Frontal cortex (tissue), 4 donors: ENCODE results near the gene FOSL2. TPM values are rescaled to one million over a fixed set of nuclear protein-coding genes. Genes with fewer than 3 reads are reported as not detected.

Experiments
- DNase-seq, 2 donors: peaks; one replicate each; pipeline ENCODE4 v3.0.0; 2012; ENCODE audit warnings: low spot score in 2 of 2
- FAIRE-seq: peaks from 2 replicates; lab custom pipeline; 2012; peaks lifted over from hg19 to GRCh38; lab: Jason Lieb, UNC
- total RNA-seq: library from RNA; depleted of rRNA; stranded (reverse); fragments of >200 nt; gene quantifications from one replicate; pipeline ENCODE4 v1.2.3, GENCODE V29; 2014
- donor health status: control.
- donor health status: control.
- donor health status: control.

The FOSL2 gene
- total RNA-seq, 1 donor from 2014 or later = 20.0 TPM

GRCh38 chr2:28407976-28408690, 15.5 kb downstream of the FOSL2 start:
- no peak for DNase-seq
- no peak for FAIRE-seq

GRCh38 chr2:28408764-28409599, 16.3 kb downstream of the FOSL2 start:
- DNase-seq = no peak
- no peak for FAIRE-seq

DNA sequence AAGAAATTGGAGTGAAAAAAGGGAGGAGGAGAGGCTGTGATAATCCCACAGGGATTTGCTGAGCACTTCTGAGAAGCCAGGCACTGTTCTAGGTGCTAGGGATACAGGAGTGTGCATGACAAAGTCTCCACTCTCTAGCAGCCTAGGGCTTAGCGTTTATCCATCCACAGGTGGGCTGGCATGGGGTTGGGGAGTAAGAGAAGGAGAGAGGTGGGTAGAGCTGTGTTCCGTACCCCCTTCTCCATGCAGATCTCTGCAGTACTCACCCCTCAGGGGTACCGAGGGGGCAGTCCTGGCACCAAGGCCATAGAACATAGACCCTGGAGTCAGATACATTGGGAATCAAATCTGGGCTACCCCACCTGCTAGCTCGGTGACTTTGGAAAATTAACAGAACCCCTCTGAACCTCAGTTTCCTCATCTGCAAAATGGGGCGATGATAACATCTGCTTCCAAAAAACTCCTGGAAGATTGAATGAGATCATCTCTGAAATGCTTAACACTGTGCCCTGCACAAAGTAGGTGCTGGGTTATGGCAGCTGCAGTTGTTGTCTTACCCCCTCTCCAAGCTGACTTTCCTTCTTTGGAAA, 18.6 kb downstream of the FOSL2 start:
- FAIRE-seq (no peak), DNase-seq (no peak)

DNA sequence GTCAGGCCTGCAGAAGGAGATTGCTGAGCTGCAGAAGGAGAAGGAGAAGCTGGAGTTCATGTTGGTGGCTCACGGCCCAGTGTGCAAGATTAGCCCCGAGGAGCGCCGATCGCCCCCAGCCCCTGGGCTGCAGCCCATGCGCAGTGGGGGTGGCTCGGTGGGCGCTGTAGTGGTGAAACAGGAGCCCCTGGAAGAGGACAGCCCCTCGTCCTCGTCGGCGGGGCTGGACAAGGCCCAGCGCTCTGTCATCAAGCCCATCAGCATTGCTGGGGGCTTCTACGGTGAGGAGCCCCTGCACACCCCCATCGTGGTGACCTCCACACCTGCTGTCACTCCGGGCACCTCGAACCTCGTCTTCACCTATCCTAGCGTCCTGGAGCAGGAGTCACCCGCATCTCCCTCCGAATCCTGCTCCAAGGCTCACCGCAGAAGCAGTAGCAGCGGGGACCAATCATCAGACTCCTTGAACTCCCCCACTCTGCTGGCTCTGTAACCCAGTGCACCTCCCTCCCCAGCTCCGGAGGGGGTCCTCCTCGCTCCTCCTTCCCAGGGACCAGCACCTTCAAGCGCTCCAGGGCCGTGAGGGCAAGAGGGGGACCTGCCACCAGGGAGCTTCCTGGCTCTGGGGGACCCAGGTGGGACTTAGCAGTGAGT, 19.4 kb downstream of the FOSL2 start:
- no peak for FAIRE-seq
- DNase-seq = no peak

GRCh38 chr2:28412625-28413151, 20.0 kb downstream of the FOSL2 start:
- FAIRE-seq = no peak

GRCh38 chr2:28413152-28413898, 20.7 kb downstream of the FOSL2 start:
- FAIRE-seq (no peak), DNase-seq (no peak)

More at GRCh38 chr2:28412625-28413151, 20.0 kb downstream of the FOSL2 start:
- DNase-seq = no peak

- no peak for DNase-seq
- FAIRE-seq = no peak
These were observed 21.2 kb downstream of the FOSL2 start for GRCh38 chr2:28413899-28414295.

- DNase-seq (no peak), FAIRE-seq (no peak)
These were observed 21.9 kb downstream of the FOSL2 start for GRCh38 chr2:28414583-28414982.

GRCh38 chr2:28415010-28415409, 22.4 kb downstream of the FOSL2 start:
- FAIRE-seq = no peak
- no peak for DNase-seq

GRCh38 chr2:28415715-28416114, 23.1 kb downstream of the FOSL2 start:
- FAIRE-seq (no peak), DNase-seq (no peak)

DNA sequence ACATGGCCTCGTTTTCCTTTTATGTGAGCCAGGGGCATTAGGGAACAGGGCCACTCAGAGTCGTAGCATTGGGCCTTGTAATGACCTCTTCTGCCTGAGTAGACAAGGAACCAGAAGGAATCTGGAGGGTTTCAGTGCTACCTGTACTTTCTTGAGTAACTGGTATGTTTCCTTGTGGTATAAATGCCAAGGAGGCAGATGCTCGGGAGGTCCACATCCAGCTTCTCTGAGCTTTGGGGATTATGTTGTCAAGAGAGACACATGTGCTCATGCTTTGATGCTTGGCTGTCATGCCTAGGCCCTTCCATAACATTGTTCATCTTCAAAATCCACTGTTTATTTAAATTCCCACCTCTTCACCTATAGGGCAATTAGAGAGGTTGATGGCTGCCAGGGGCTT, 26.3 kb downstream of the FOSL2 start:
- FAIRE-seq = no peak

DNA sequence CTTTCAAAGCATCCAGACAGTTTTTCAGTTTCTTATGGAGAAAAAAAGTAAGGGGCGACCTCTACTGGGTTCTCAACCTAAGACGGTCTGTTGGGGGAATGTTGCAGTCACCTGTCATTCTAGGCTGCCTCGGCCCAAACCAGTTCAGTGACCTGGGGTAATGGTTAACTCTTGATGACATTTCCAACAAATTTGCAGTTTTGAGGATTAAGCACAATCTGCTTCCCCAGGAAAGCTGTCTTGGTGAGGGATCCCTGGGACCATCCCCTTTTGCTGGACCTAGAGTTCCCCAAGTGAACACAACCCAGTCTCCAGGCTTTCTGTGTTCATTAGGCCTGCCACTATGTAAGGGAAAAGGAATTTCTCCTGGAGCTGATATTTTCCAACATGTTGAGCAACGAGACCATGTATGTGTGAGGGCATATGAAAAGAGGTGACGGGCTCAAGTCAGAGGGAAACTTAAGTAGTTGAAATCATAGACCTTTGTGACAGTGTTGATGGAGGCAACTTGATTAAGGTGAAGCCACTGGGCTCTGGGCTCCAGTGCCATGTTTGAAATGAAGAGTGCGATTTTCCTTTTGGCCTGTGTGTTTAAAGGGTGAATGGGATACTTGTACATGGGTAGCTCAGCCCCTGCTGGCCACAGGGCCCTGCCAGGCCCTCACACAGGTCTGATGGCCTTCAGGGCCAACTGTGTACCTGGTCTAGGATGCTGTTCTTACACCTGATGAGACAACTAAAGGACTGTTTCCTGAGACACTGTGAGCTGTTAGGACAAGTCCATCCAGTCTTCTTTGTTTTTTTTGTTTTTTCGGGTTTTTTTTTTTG, 27.0 kb downstream of the FOSL2 start:
- no peak for FAIRE-seq

More for the DNA sequence above, 26.3 kb downstream of the FOSL2 start:
- no peak for DNase-seq

GRCh38 chr2:28420722-28421121, 28.1 kb downstream of the FOSL2 start:
- FAIRE-seq = no peak
- DNase-seq = no peak

More for the DNA sequence above, 27.0 kb downstream of the FOSL2 start:
- no peak for DNase-seq

- FAIRE-seq = no peak
- no peak for DNase-seq
These were observed 30.5 kb downstream of the FOSL2 start for GRCh38 chr2:28422908-28423741.

- FAIRE-seq (no peak), DNase-seq (no peak)
These were observed 31.4 kb downstream of the FOSL2 start for GRCh38 chr2:28423856-28424605.

- DNase-seq (no peak), FAIRE-seq (no peak)
These were observed 32.3 kb downstream of the FOSL2 start for GRCh38 chr2:28424799-28425463.
